Fibroblast of lung (primary cell): Measurements from ENCODE around the gene MEF2A.

ENCODE experiments used
- EZH2 ChIP-seq: IDR thresholded peaks from 2 replicates; pipeline ENCODE4 v1.5.1; 2012; ENCODE audit warnings: low read length, control low read depth, mild to moderate bottlenecking; ENCODE audit errors: missing control alignments
- TF ChIP-seq, protein P1 (sequence below), 2 donors: IDR thresholded peaks in 1 of 2; conservative IDR thresholded peaks in 1 of 2; 1 replicate in 1 of 2; 2 replicates in 1 of 2; pipeline ENCODE4 v1.5.1; 2011 to 2012; ENCODE audit warnings: low read length in 2 of 2, control low read depth in 1 of 2, inconsistent platforms in 1 of 2, low read depth in 1 of 2, mild to moderate bottlenecking in 1 of 2

DNA sequence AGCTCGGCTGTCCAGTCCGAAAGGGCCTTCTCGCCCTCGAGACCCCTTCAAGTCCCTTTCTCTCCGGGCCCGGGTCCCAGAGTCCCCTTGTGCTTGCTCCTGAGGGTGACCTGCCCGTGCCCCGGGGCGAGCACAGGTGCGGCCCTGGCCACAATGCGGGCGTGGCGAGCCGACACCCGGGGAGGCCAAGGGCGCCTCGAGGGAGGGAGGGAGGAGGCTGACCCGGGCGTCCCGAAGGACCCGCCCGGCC, 810 bp upstream of the MEF2A start:
- TF ChIP-seq, protein P1, sequence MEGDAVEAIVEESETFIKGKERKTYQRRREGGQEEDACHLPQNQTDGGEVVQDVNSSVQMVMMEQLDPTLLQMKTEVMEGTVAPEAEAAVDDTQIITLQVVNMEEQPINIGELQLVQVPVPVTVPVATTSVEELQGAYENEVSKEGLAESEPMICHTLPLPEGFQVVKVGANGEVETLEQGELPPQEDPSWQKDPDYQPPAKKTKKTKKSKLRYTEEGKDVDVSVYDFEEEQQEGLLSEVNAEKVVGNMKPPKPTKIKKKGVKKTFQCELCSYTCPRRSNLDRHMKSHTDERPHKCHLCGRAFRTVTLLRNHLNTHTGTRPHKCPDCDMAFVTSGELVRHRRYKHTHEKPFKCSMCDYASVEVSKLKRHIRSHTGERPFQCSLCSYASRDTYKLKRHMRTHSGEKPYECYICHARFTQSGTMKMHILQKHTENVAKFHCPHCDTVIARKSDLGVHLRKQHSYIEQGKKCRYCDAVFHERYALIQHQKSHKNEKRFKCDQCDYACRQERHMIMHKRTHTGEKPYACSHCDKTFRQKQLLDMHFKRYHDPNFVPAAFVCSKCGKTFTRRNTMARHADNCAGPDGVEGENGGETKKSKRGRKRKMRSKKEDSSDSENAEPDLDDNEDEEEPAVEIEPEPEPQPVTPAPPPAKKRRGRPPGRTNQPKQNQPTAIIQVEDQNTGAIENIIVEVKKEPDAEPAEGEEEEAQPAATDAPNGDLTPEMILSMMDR (conservative IDR thresholded peaks at IDR 0.05 in 1 of 2, IDR thresholded peaks at IDR 0.05 in 1 of 2; ENCODE audit: low read depth in 1 of 2, low read length in 2 of 2): no peak
- TF ChIP-seq EZH2: no peak
